ENCODE results near the gene HSD3B2. TPM values are rescaled to one million over a fixed set of nuclear protein-coding genes. Genes with fewer than 3 reads are reported as not detected.

HSD3B2 gene
- total and polyA plus RNA-seq, 2 of the 13 experiments (the other 11 are each of a cell fraction or from before 2014, with no cell fraction given), result 0.20 TPM; not detected in 1

DNA sequence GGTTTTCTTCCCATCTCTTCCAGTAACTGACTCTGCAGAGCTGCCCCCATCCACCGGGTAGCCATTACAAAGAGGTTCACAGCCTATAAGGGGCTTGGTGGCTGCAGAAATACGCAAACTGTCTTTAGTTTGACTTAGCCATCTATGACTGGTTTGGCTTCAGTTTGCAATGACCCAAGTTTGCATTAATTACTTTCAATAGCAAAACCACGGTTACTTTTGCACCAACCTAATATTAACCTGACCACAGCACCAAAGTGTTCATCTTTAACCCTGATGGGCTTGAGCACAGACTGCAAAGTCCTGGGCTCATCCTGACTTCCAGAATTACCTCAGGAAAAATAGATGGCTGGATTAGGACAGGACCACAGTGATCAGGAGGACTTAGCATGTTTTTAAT is 48.5 kb upstream of the HSD3B2 start:
- no peaks in the 10 kb centered on the region for H3K79me2 ChIP-seq (ENCODE audit: insufficient read depth, low read length)
- 86% methylated on average over 3 of the region's 3 CpGs for whole genome bisulfite sequencing (ENCODE audit: low lambda C conversion rate)
- H4K20me1 ChIP-seq (ENCODE audit: insufficient read depth, low read length), result no peaks in the 10 kb centered on the region
- H3K27me3 ChIP-seq (ENCODE audit: control insufficient read depth in 1 of 2, insufficient read depth in 2 of 2, low read length in 2 of 2), result no peaks in the 10 kb centered on the region
- FAIRE-seq (no peak), ATAC-seq (no peak), DNase-seq (ENCODE audit: low spot score) (no peak)
- in situ Hi-C loops (cut with HindIII; ENCODE audit: extremely low pct_ligation_motif_present, low pct_unique_long_range_greater_than_20kb), result loop anchor here (5.0 kb wide), 1 partner anchor 79 kb away; no protein-coding TSS in a partner anchor
- no peak overlapping the region for H3K27ac ChIP-seq (ENCODE audit: extremely low read length, insufficient read depth, low read length)
- H3K4me2 ChIP-seq (ENCODE audit: low read depth, low read length), result no peak overlapping the region
- no peaks in the 10 kb centered on the region for H3K36me3 ChIP-seq (replicated peaks in 1 of 2; ENCODE audit: control insufficient read depth in 1 of 2, insufficient read depth in 2 of 2, low read length in 2 of 2)
- no peak overlapping the region for H2AFZ ChIP-seq (ENCODE audit: low read length)
- H3K4me3 ChIP-seq (replicated peaks in 1 of 3; ENCODE audit: insufficient read depth in 1 of 3, low read depth in 2 of 3, low read length in 3 of 3), result no peak overlapping the region
- CTCF ChIA-PET (ENCODE audit: low intra/inter-chr PET ratio, low total read pairs), result interaction anchor here (2.6 to 3.7 kb wide), 3 partner anchors 49 to 90 kb away, joined by 16 to 80 read pairs (median 29); no protein-coding TSS in a partner anchor
- BruUV-seq (replicated peaks), result no TSS peak
- POLR2A ChIA-PET, result no interaction called here
- H3K9me3 ChIP-seq (ENCODE audit: low read length), result no peaks in the 10 kb centered on the region
- peaks cover 69% of the 10 kb centered on the region for H3K4me1 ChIP-seq (ENCODE audit: insufficient read depth, low read length)
- intact Hi-C loops (cut with micrococcal nuclease; ENCODE audit: unreplicated experiment), result no loop called here
- no peak overlapping the region for H3K9ac ChIP-seq (ENCODE audit: insufficient read depth, low read depth, low read length)
- TF ChIP-seq KLF12 (CRISPR knock-in tag; IDR thresholded peaks at IDR 0.05; ENCODE audit: borderline replicate concordance) (no peak), MTA1 (CRISPR knock-in tag; IDR thresholded peaks at IDR 0.05; ENCODE audit: borderline replicate concordance) (no peak), CBX5 (CRISPR knock-in tag; IDR thresholded peaks at IDR 0.05; ENCODE audit: borderline replicate concordance) (no peak), RAD21 (CRISPR knock-in tag; IDR thresholded peaks at IDR 0.05) (no peak), MIXL1 (CRISPR knock-in tag; IDR thresholded peaks at IDR 0.05) (no peak), KAT7 (CRISPR knock-in tag; IDR thresholded peaks at IDR 0.05; ENCODE audit: borderline replicate concordance) (no peak), POLR2AphosphoS2 (IDR thresholded peaks at IDR 0.05; ENCODE audit: low read depth, low read length) (no peak), SOX6 (IDR thresholded peaks at IDR 0.05) (no peak), SOX6 (CRISPR knock-in tag; IDR thresholded peaks at IDR 0.05) (no peak)
- TF ChIP-seq, protein P1, sequence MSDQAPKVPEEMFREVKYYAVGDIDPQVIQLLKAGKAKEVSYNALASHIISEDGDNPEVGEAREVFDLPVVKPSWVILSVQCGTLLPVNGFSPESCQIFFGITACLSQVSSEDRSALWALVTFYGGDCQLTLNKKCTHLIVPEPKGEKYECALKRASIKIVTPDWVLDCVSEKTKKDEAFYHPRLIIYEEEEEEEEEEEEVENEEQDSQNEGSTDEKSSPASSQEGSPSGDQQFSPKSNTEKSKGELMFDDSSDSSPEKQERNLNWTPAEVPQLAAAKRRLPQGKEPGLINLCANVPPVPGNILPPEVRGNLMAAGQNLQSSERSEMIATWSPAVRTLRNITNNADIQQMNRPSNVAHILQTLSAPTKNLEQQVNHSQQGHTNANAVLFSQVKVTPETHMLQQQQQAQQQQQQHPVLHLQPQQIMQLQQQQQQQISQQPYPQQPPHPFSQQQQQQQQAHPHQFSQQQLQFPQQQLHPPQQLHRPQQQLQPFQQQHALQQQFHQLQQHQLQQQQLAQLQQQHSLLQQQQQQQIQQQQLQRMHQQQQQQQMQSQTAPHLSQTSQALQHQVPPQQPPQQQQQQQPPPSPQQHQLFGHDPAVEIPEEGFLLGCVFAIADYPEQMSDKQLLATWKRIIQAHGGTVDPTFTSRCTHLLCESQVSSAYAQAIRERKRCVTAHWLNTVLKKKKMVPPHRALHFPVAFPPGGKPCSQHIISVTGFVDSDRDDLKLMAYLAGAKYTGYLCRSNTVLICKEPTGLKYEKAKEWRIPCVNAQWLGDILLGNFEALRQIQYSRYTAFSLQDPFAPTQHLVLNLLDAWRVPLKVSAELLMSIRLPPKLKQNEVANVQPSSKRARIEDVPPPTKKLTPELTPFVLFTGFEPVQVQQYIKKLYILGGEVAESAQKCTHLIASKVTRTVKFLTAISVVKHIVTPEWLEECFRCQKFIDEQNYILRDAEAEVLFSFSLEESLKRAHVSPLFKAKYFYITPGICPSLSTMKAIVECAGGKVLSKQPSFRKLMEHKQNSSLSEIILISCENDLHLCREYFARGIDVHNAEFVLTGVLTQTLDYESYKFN (CRISPR knock-in tag; conservative IDR thresholded peaks at IDR 0.05), result no peak
- TF ChIP-seq, protein P2, sequence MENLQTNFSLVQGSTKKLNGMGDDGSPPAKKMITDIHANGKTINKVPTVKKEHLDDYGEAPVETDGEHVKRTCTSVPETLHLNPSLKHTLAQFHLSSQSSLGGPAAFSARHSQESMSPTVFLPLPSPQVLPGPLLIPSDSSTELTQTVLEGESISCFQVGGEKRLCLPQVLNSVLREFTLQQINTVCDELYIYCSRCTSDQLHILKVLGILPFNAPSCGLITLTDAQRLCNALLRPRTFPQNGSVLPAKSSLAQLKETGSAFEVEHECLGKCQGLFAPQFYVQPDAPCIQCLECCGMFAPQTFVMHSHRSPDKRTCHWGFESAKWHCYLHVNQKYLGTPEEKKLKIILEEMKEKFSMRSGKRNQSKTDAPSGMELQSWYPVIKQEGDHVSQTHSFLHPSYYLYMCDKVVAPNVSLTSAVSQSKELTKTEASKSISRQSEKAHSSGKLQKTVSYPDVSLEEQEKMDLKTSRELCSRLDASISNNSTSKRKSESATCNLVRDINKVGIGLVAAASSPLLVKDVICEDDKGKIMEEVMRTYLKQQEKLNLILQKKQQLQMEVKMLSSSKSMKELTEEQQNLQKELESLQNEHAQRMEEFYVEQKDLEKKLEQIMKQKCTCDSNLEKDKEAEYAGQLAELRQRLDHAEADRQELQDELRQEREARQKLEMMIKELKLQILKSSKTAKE (CRISPR knock-in tag; IDR thresholded peaks at IDR 0.05; ENCODE audit: borderline replicate concordance), result no peak
- TF ChIP-seq, protein P3, sequence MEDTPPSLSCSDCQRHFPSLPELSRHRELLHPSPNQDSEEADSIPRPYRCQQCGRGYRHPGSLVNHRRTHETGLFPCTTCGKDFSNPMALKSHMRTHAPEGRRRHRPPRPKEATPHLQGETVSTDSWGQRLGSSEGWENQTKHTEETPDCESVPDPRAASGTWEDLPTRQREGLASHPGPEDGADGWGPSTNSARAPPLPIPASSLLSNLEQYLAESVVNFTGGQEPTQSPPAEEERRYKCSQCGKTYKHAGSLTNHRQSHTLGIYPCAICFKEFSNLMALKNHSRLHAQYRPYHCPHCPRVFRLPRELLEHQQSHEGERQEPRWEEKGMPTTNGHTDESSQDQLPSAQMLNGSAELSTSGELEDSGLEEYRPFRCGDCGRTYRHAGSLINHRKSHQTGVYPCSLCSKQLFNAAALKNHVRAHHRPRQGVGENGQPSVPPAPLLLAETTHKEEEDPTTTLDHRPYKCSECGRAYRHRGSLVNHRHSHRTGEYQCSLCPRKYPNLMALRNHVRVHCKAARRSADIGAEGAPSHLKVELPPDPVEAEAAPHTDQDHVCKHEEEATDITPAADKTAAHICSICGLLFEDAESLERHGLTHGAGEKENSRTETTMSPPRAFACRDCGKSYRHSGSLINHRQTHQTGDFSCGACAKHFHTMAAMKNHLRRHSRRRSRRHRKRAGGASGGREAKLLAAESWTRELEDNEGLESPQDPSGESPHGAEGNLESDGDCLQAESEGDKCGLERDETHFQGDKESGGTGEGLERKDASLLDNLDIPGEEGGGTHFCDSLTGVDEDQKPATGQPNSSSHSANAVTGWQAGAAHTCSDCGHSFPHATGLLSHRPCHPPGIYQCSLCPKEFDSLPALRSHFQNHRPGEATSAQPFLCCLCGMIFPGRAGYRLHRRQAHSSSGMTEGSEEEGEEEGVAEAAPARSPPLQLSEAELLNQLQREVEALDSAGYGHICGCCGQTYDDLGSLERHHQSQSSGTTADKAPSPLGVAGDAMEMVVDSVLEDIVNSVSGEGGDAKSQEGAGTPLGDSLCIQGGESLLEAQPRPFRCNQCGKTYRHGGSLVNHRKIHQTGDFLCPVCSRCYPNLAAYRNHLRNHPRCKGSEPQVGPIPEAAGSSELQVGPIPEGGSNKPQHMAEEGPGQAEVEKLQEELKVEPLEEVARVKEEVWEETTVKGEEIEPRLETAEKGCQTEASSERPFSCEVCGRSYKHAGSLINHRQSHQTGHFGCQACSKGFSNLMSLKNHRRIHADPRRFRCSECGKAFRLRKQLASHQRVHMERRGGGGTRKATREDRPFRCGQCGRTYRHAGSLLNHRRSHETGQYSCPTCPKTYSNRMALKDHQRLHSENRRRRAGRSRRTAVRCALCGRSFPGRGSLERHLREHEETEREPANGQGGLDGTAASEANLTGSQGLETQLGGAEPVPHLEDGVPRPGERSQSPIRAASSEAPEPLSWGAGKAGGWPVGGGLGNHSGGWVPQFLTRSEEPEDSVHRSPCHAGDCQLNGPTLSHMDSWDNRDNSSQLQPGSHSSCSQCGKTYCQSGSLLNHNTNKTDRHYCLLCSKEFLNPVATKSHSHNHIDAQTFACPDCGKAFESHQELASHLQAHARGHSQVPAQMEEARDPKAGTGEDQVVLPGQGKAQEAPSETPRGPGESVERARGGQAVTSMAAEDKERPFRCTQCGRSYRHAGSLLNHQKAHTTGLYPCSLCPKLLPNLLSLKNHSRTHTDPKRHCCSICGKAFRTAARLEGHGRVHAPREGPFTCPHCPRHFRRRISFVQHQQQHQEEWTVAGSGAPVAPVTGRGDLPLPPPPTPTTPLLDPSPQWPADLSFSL (CRISPR knock-in tag; IDR thresholded peaks at IDR 0.05), result no peak

Data from HepG2 (cell line).